H1 (cell line): ENCODE measurements around the gene ZXDC. TPM values are rescaled to one million over a fixed set of nuclear protein-coding genes. Genes with fewer than 3 reads are reported as not detected.

Experiments used
- CTCF ChIA-PET: fragments of 300-600 bp; sonication (Branson Sonifier 250); formaldehyde crosslinking; loops from one replicate; lab custom pipeline; 2021; ENCODE audit not compliant: partially characterized antibody; lab: Charles Lee
- POLR2A ChIA-PET: fragments of 300-600 bp; sonication (Branson Sonifier 250); formaldehyde crosslinking; loops from one replicate; lab custom pipeline; 2021; ENCODE audit warnings: inconsistent platforms; ENCODE audit not compliant: partially characterized antibody; lab: Charles Lee
- DNase-seq, 2 experiments: peaks; one replicate each; pipeline versions ENCODE4 v3.0.0 to v3.0.0-alpha.2; 2010 to 2022; ENCODE audit warnings: low spot score in 2 of 2, low read depth in 1 of 2, mixed read lengths in 1 of 2
- FAIRE-seq: peaks from 2 replicates; lab custom pipeline; 2011; peaks lifted over from hg19 to GRCh38; lab: Jason Lieb, UNC
- H2AFZ ChIP-seq: 2 replicates; pipeline ENCODE4 v1.8.1; 2012; ENCODE audit warnings: low read length, inconsistent platforms
- H2AK5ac ChIP-seq: 2 replicates; pipeline ENCODE4 v1.6.1; 2013; ENCODE audit warnings: low read depth, low read length
- H2BK120ac ChIP-seq: replicated peaks from 2 replicates; pipeline ENCODE3; 2013; ENCODE audit warnings: low read depth, low read length, inconsistent platforms
- H2BK12ac ChIP-seq: 2 replicates; pipeline ENCODE4 v1.6.1; 2013; ENCODE audit warnings: low read depth, low read length
- H2BK15ac ChIP-seq: 2 replicates; pipeline ENCODE4 v1.6.1; 2013; ENCODE audit warnings: low read length
- H2BK20ac ChIP-seq: 2 replicates; pipeline ENCODE4 v1.6.1; 2013; ENCODE audit warnings: low read length
- H2BK5ac ChIP-seq: 2 replicates; pipeline ENCODE4 v1.6.1; 2013; ENCODE audit warnings: low read depth, low read length
- H3K14ac ChIP-seq: 2 replicates; pipeline ENCODE4 v1.6.1; 2013; ENCODE audit warnings: inconsistent platforms; ENCODE audit not compliant: insufficient read length
- H3K18ac ChIP-seq: 2 replicates; pipeline ENCODE4 v1.6.1; 2013; ENCODE audit warnings: low read length; ENCODE audit errors: extremely low read depth
- H3K23ac ChIP-seq: 2 replicates; pipeline ENCODE4 v1.6.1; 2013; ENCODE audit warnings: inconsistent platforms; ENCODE audit not compliant: insufficient read length
- H3K23me2 ChIP-seq: 2 replicates; pipeline ENCODE4 v1.6.1; 2013; ENCODE audit warnings: low read depth, low read length
- H3K27ac ChIP-seq: 2 replicates; pipeline ENCODE4 v1.6.1; 2011; ENCODE audit warnings: low read depth, low read length, inconsistent platforms
- H3K27me3 ChIP-seq, 4 experiments: replicated peaks in 1 of 4; 1 replicate in 1 of 4; 2 replicates in 3 of 4; pipeline versions ENCODE4 v1.6.1 to v1.8.1; 2011 to 2013; ENCODE audit warnings: low read length in 3 of 4, mild to moderate bottlenecking in 3 of 4, inconsistent platforms in 2 of 4, mixed read lengths in 2 of 4, moderate library complexity in 1 of 4; ENCODE audit not compliant: control insufficient read depth in 3 of 4, insufficient read depth in 3 of 4; ENCODE audit errors: extremely low read depth in 1 of 4
- H3K36me3 ChIP-seq, 4 experiments: 2 replicates each; pipeline versions ENCODE4 v1.6.1 to v1.8.1; 2011 to 2013; ENCODE audit warnings: mild to moderate bottlenecking in 4 of 4, low read length in 3 of 4, moderate library complexity in 2 of 4, control low read depth in 1 of 4, inconsistent platforms in 1 of 4; ENCODE audit not compliant: insufficient read depth in 4 of 4, control insufficient read depth in 2 of 4
- H3K4ac ChIP-seq: replicated peaks from 2 replicates; pipeline ENCODE3; 2013; ENCODE audit warnings: low read length, low read depth, mixed read lengths, inconsistent platforms; ENCODE audit not compliant: insufficient read length
- H3K4me1 ChIP-seq, 4 experiments: replicated peaks in 1 of 4; 1 replicate in 1 of 4; 2 replicates in 3 of 4; pipeline versions ENCODE4 v1.6.1 to v1.8.1; 2011 to 2013; ENCODE audit warnings: low read length in 3 of 4, inconsistent platforms in 2 of 4, mixed read lengths in 1 of 4; ENCODE audit not compliant: insufficient read depth in 4 of 4, control insufficient read depth in 3 of 4
- H3K4me2 ChIP-seq, 2 experiments: 2 replicates each; pipeline versions ENCODE4 v1.6.1 to v1.8.1; 2011 to 2013; ENCODE audit warnings: low read depth in 2 of 2, low read length in 2 of 2, control low read depth in 1 of 2, inconsistent platforms in 1 of 2, mild to moderate bottlenecking in 1 of 2; ENCODE audit not compliant: insufficient read depth in 1 of 2
- H3K4me3 ChIP-seq, 4 experiments: fragments of 200-600, 300-600 bp in 1 of 4; sonication (generic), shearing (Covaris generic), sonication (Bioruptor Twin) in 1 of 4; 2 replicates each; pipeline versions ENCODE4 v1.5.1 to v1.8.1; 2011 to 2016; ENCODE audit warnings: low read length in 4 of 4, low read depth in 3 of 4, control low read depth in 2 of 4, inconsistent platforms in 2 of 4, mild to moderate bottlenecking in 2 of 4, mixed read lengths in 1 of 4, moderate library complexity in 1 of 4; ENCODE audit not compliant: insufficient read depth in 2 of 4; ENCODE audit errors: extremely low read depth in 1 of 4
- H3K56ac ChIP-seq: replicated peaks from 2 replicates; pipeline ENCODE3; 2013; ENCODE audit warnings: low read depth, mild to moderate bottlenecking, mixed read lengths, low read length, inconsistent platforms; ENCODE audit not compliant: insufficient read length
- H3K79me1 ChIP-seq: 2 replicates; pipeline ENCODE4 v1.6.1; 2013; ENCODE audit warnings: low read depth, low read length, control low read depth
- H3K79me2 ChIP-seq, 2 experiments: 2 replicates each; pipeline versions ENCODE4 v1.6.1 to v1.8.1; 2012 to 2013; ENCODE audit warnings: low read length in 2 of 2, mild to moderate bottlenecking in 2 of 2, inconsistent platforms in 1 of 2; ENCODE audit not compliant: insufficient read depth in 2 of 2, control insufficient read depth in 1 of 2
- H3K9ac ChIP-seq, 4 experiments: replicated peaks in 1 of 4; 1 replicate in 1 of 4; 2 replicates in 3 of 4; pipeline versions ENCODE4 v1.6.1 to v1.8.1; 2011 to 2013; ENCODE audit warnings: low read depth in 3 of 4, low read length in 3 of 4, control low read depth in 2 of 4, mild to moderate bottlenecking in 2 of 4, moderate library complexity in 2 of 4, inconsistent platforms in 1 of 4; ENCODE audit errors: extremely low read depth in 1 of 4
- H3K9me3 ChIP-seq, 2 experiments: 2 replicates each; pipeline versions ENCODE4 v1.6.1 to v1.8.1; 2012 to 2013; ENCODE audit warnings: mild to moderate bottlenecking in 2 of 2, moderate library complexity in 2 of 2, control low read depth in 1 of 2, inconsistent platforms in 1 of 2, low read depth in 1 of 2, low read length in 1 of 2, mixed read lengths in 1 of 2; ENCODE audit not compliant: insufficient read depth in 2 of 2
- H4K20me1 ChIP-seq, 2 experiments: replicated peaks in 1 of 2; 2 replicates each; pipeline versions ENCODE3 to v1.8.1; 2011 to 2013; ENCODE audit warnings: inconsistent platforms in 2 of 2, low read length in 2 of 2, mild to moderate bottlenecking in 1 of 2; ENCODE audit not compliant: insufficient read depth in 2 of 2, control insufficient read depth in 1 of 2
- H4K5ac ChIP-seq: 2 replicates; pipeline ENCODE4 v1.6.1; 2013; ENCODE audit warnings: low read length, low read depth, mixed read lengths, inconsistent platforms; ENCODE audit not compliant: insufficient read length
- H4K8ac ChIP-seq: 2 replicates; pipeline ENCODE4 v1.8.0; 2013; ENCODE audit warnings: mild to moderate bottlenecking, moderate library complexity, low read length, inconsistent platforms; ENCODE audit not compliant: insufficient read depth; ENCODE audit errors: extremely low read depth
- H4K91ac ChIP-seq: replicated peaks from 2 replicates; pipeline ENCODE3; 2013; ENCODE audit warnings: low read length, mixed read lengths, inconsistent platforms; ENCODE audit not compliant: insufficient read length
- BACH1 ChIP-seq: IDR thresholded peaks from 2 replicates; pipeline ENCODE4 v1.6.1; 2012; ENCODE audit warnings: low read length, improper control_type of control experiment
- CBX8 ChIP-seq: fragments of 300-800, 300-1000 bp; sonication (generic); IDR thresholded peaks from 2 replicates; pipeline ENCODE4 v1.7.1; 2016; ENCODE audit warnings: low read depth, low read length, borderline replicate concordance
- CHD1 ChIP-seq: IDR thresholded peaks from 2 replicates; pipeline ENCODE4 v1.6.1; 2012; ENCODE audit warnings: low read depth, low read length, improper control_type of control experiment
- GABPA ChIP-seq: IDR thresholded peaks from 2 replicates; pipeline ENCODE4 v1.6.1; 2011; ENCODE audit warnings: mild to moderate bottlenecking, low read length, moderate library complexity, borderline replicate concordance; ENCODE audit not compliant: insufficient read depth
- HDAC2 ChIP-seq, 2 experiments: fragments of 300-600 bp in 1 of 2; sonication (generic) in 1 of 2; IDR thresholded peaks; 2 replicates each; pipeline ENCODE4 v1.6.1; 2011 to 2012; ENCODE audit warnings: low read depth in 2 of 2, low read length in 2 of 2, mild to moderate bottlenecking in 2 of 2, moderate library complexity in 2 of 2, borderline replicate concordance in 1 of 2, inconsistent platforms in 1 of 2
- SP2 ChIP-seq: IDR thresholded peaks from 2 replicates; pipeline ENCODE4 v1.6.1; 2012; ENCODE audit warnings: mild to moderate bottlenecking, low read length, inconsistent platforms
- SUZ12 ChIP-seq: fragments of 200-600 bp; sonication (generic); IDR thresholded peaks from 2 replicates; pipeline ENCODE4 v1.6.1; 2012; ENCODE audit warnings: mild to moderate bottlenecking, inconsistent platforms, low read length, moderate library complexity, mixed read lengths
- ZNF274 ChIP-seq: IDR thresholded peaks from 2 replicates; pipeline ENCODE4 v1.7.0; 2012; ENCODE audit warnings: low read length, borderline replicate concordance; ENCODE audit errors: extremely low read depth
- WGBS, 2 experiments: shearing (Covaris generic) in 1 of 2; methylation state at CpG; one replicate each; pipeline versions ENCODE4 v1.1.6 to v1.1.7; 2013 to 2015; ENCODE audit warnings: low lambda C conversion rate in 2 of 2, mixed read lengths in 2 of 2, inconsistent platforms in 1 of 2, low coverage in 1 of 2, missing lambda C conversion rate in 1 of 2; ENCODE audit not compliant: insufficient replicate concordance in 2 of 2, insufficient coverage in 1 of 2, insufficient read length in 1 of 2; ENCODE audit errors: extremely low coverage in 1 of 2, missing lambda C conversion rate in 1 of 2; 5-methylcytosine and 5-hydroxymethylcytosine counted together
- polyA plus RNA-seq, 7 experiments: library from polyadenylated mRNA; depleted of rRNA in 3 of 7; stranded (reverse) in 5 of 7; unstranded in 2 of 7; fragments of >200 nt in 5 of 7; fragments of 200-250 nt in 2 of 7; gene quantifications; 1 replicate in 5 of 7; 2 replicates in 1 of 7; 4 replicates in 1 of 7; pipeline versions ENCODE4 v1.2.1 to v1.2.3, GENCODE V29; 2011 to 2013; ENCODE audit warnings: missing spikeins in 2 of 7, mixed read lengths in 2 of 7
- total RNA-seq: library from RNA; stranded (reverse); fragmentation: NEBNext Ultra II Directional; extraction: Animal tissue kit (Norgen Biotek cat#: 25700); gene quantifications from 2 replicates; pipeline ENCODE4 v1.2.1, GENCODE V29; 2021

The ZXDC gene
- total and polyA plus RNA-seq, 2 of the 8 experiments (the other 6 are each of a cell fraction or from before 2014, with no cell fraction given), result 12.7 to 24.3 TPM

- no peaks in the 10 kb centered on the region for H3K9me3 ChIP-seq
- H4K20me1 ChIP-seq, result peaks cover 11 to 14% of the 10 kb centered on the region in 2 experiments
- no peak overlapping the region for H3K4me3 ChIP-seq
- no peak overlapping the region for H3K4me2 ChIP-seq
- no peak overlapping the region for H2BK120ac ChIP-seq
- TF ChIP-seq SUZ12 (no peak), CHD1 (no peak), ZNF274 (no peak), SP2 (no peak), GABPA (no peak), BACH1 (no peak), CBX8 (no peak), HDAC2 (IDR thresholded peaks at IDR 0.05; ENCODE audit: borderline replicate concordance in 1 of 2, low read depth in 2 of 2, low read length in 2 of 2) (no peak)
- TF ChIP-seq, all 59 proteins: peak for 0
- H3K56ac ChIP-seq, result no peak overlapping the region
- H3K79me2 ChIP-seq, result peaks cover 0 to 28% of the 10 kb centered on the region in 2 experiments; a peak in 2 of 4 replicates
- H2AK5ac ChIP-seq, result no peak overlapping the region
- CTCF ChIA-PET, result interaction anchor here (1.0 kb wide), 1 partner anchor 21 kb away, joined by 3 read pairs; no protein-coding TSS in a partner anchor
- FAIRE-seq, result no peak
- H2BK15ac ChIP-seq, result no peak overlapping the region
- H3K23me2 ChIP-seq, result no peaks in the 10 kb centered on the region
- no peak overlapping the region for H4K5ac ChIP-seq
- H3K79me1 ChIP-seq, result peaks cover 5% of the 10 kb centered on the region; the same call in 1 of the 2 replicates
- H3K18ac ChIP-seq, result no peak overlapping the region
- POLR2A ChIA-PET, result interaction anchor here (1.1 kb wide), 1 partner anchor 13 kb away, joined by 3 read pairs; no protein-coding TSS in a partner anchor
- no peak overlapping the region for H2BK5ac ChIP-seq
- H4K91ac ChIP-seq, result no peak overlapping the region
- H2BK20ac ChIP-seq, result no peak overlapping the region
- no peak overlapping the region for H3K4ac ChIP-seq
- no peaks in the 10 kb centered on the region for H3K27me3 ChIP-seq
- H3K27ac ChIP-seq, result no peak overlapping the region
- 91% methylated on average over 19 of the region's 19 CpGs; no CpG with 5 or more reads in 1 of the 2 experiments for WGBS, 2 experiments
- H3K4me1 ChIP-seq, result peaks cover 0 to under 1% (median 0%) of the 10 kb centered on the region in 4 experiments; a peak in 1 of 7 replicates
- no peak overlapping the region for H2BK12ac ChIP-seq
- peaks cover 26 to 85% (median 56%) of the 10 kb centered on the region in 4 experiments for H3K36me3 ChIP-seq
- no peak for DNase-seq
- H3K23ac ChIP-seq, result no peak overlapping the region
- no peak overlapping the region for H2AFZ ChIP-seq
- no peak overlapping the region for H3K9ac ChIP-seq
- no peak overlapping the region for H3K14ac ChIP-seq
- no peak overlapping the region for H4K8ac ChIP-seq
Measured at GRCh38 chr3:126466886-126467610, 8.6 kb downstream of the ZXDC start.
